ENCODE measurements around the gene ENPP3. TPM values are rescaled to one million over a fixed set of nuclear protein-coding genes. Genes with fewer than 3 reads are reported as not detected.

ENPP3 gene
- total and polyA plus RNA-seq, 9 of the 15 experiments (the other 6 are each of a cell fraction or from before 2014, with no cell fraction given): 14.0 to 32.8 (median 21.6) TPM

- in situ Hi-C loops (cut with MboI): no loop called here
- Histone ChIP-seq H3K27me3 (ENCODE audit: control insufficient read depth in 2 of 2, insufficient read depth in 2 of 2, low read length in 2 of 2) (no peaks in the 10 kb centered on the region), H3K4me3 (no peak overlapping the region), H3K27ac (ENCODE audit: extremely low read depth, low read depth, low read length) (no peak overlapping the region), H4K20me1 (replicated peaks; ENCODE audit: control insufficient read depth, insufficient read depth, low read length) (no peaks in the 10 kb centered on the region), H3K9me3 (replicated peaks; ENCODE audit: control insufficient read depth, insufficient read depth, low read depth, low read length) (no peaks in the 10 kb centered on the region), H3K9ac (ENCODE audit: insufficient read depth in 1 of 2, low read depth in 2 of 2, low read length in 2 of 2) (no peak overlapping the region), H3K9me1 (ENCODE audit: control insufficient read depth, insufficient read depth, low read length) (no peaks in the 10 kb centered on the region), H3K4me2 (ENCODE audit: insufficient read depth, low read length) (no peak overlapping the region), H3K79me2 (ENCODE audit: control insufficient read depth, insufficient read depth, low read length) (no peaks in the 10 kb centered on the region), H3K4me1 (replicated peaks in 1 of 2; ENCODE audit: control insufficient read depth in 2 of 2, insufficient read depth in 2 of 2, low read length in 2 of 2) (no peaks in the 10 kb centered on the region), H2AFZ (ENCODE audit: low read depth, low read length) (no peak overlapping the region), H3K36me3 (ENCODE audit: control insufficient read depth, insufficient read depth, low read length) (peaks cover 78% of the 10 kb centered on the region)
- peak; percentile 42 for FAIRE-seq
- 38% methylated on average over 2 of the region's 2 CpGs for WGBS (ENCODE audit: insufficient coverage, low coverage, missing lambda C conversion rate)
- ATAC-seq: no peak
- DNase-seq (ENCODE audit: extremely low read depth in 1 of 4, low spot score in 3 of 4): no peak
- intact Hi-C loops (cut with micrococcal nuclease): no loop called here
- BruUV-seq (replicated peaks): no TSS peak
- CTCF ChIA-PET (ENCODE audit: low intra/inter-chr PET ratio): no interaction called here
- POLR2A ChIA-PET: no interaction called here
- TF ChIP-seq CXXC5 (CRISPR knock-in tag; IDR thresholded peaks at IDR 0.05) (no peak), TCFL5 (CRISPR knock-in tag; conservative IDR thresholded peaks at IDR 0.05) (no peak), FOSL1 (tag; conservative IDR thresholded peaks at IDR 0.05) (no peak), EHMT2 (IDR thresholded peaks at IDR 0.05) (no peak), EP300 (IDR thresholded peaks at IDR 0.05; ENCODE audit: low read length) (no peak), MAFF (IDR thresholded peaks at IDR 0.05; ENCODE audit: low read length) (no peak), MLLT1 (IDR thresholded peaks at IDR 0.05) (no peak), BRD9 (IDR thresholded peaks at IDR 0.05; ENCODE audit: low read depth, partially characterized antibody) (no peak), ARID3A (IDR thresholded peaks at IDR 0.05; ENCODE audit: borderline replicate concordance, low read depth, low read length) (no peak), RBM39 (optimal IDR thresholded peaks at IDR 0.05; ENCODE audit: low read depth, low read length) (no peak), THRA (IDR thresholded peaks at IDR 0.05) (no peak), ARID3B (CRISPR knock-in tag; IDR thresholded peaks at IDR 0.05; ENCODE audit: borderline replicate concordance) (no peak), ZFP36 (IDR thresholded peaks at IDR 0.05; ENCODE audit: low read depth, low read length, partially characterized antibody) (no peak), ETS1 (conservative IDR thresholded peaks at IDR 0.05; ENCODE audit: control insufficient read depth, low read depth, low read length) (no peak), SIN3A (IDR thresholded peaks at IDR 0.05; ENCODE audit: borderline replicate concordance in 2 of 2, control insufficient read depth in 1 of 2, low read depth in 2 of 2, low read length in 2 of 2) (no peak)
Observed at GRCh38 chr6:131588643-131589042, 48.5 kb upstream of the ENPP3 start.
